Measurements from ENCODE around the gene GPHA2.

- TF ChIP-seq KDM1A (IDR thresholded peaks at IDR 0.05; ENCODE audit: low read depth) = no peak
- TF ChIP-seq REST (IDR thresholded peaks at IDR 0.05) = no peak
- TF ChIP-seq ZFP36 (IDR thresholded peaks at IDR 0.05; ENCODE audit: borderline replicate concordance, partially characterized antibody) = no peak
- no peak for TF ChIP-seq EP300 (IDR thresholded peaks at IDR 0.05)
- TF ChIP-seq, protein P1, sequence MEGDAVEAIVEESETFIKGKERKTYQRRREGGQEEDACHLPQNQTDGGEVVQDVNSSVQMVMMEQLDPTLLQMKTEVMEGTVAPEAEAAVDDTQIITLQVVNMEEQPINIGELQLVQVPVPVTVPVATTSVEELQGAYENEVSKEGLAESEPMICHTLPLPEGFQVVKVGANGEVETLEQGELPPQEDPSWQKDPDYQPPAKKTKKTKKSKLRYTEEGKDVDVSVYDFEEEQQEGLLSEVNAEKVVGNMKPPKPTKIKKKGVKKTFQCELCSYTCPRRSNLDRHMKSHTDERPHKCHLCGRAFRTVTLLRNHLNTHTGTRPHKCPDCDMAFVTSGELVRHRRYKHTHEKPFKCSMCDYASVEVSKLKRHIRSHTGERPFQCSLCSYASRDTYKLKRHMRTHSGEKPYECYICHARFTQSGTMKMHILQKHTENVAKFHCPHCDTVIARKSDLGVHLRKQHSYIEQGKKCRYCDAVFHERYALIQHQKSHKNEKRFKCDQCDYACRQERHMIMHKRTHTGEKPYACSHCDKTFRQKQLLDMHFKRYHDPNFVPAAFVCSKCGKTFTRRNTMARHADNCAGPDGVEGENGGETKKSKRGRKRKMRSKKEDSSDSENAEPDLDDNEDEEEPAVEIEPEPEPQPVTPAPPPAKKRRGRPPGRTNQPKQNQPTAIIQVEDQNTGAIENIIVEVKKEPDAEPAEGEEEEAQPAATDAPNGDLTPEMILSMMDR (IDR thresholded peaks at IDR 0.05) = no peak
- TF ChIP-seq POLR2A (IDR thresholded peaks at IDR 0.05; ENCODE audit: low read length) = no peak
- TF ChIP-seq RARB (CRISPR knock-in tag; IDR thresholded peaks at IDR 0.05) = no peak
- no peak for TF ChIP-seq MAFK (IDR thresholded peaks at IDR 0.05; ENCODE audit: partially characterized antibody)
- TF ChIP-seq, protein P2, sequence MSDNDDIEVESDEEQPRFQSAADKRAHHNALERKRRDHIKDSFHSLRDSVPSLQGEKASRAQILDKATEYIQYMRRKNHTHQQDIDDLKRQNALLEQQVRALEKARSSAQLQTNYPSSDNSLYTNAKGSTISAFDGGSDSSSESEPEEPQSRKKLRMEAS (IDR thresholded peaks at IDR 0.05) = no peak
- TF ChIP-seq MYC (IDR thresholded peaks at IDR 0.05; ENCODE audit: borderline replicate concordance, low read length) = no peak
These were observed 26.9 kb downstream of the GPHA2 start for GRCh38 chr11:64908766-64909165.
